HL-60/S4 treated with phorbol 12-myristate 13-acetate at 8.2 ng/mL for 4 days and 3 days (cell line): ENCODE measurements around the gene SALL1.

ENCODE experiments used
- in situ Hi-C: fragments of 300-500 bp; cut with MboI; formaldehyde crosslinking; loops from 2 replicates; pipeline ENCODE4 v1.15.0; 2022; ENCODE audit warnings: low sequenced_read_pairs

SALL1 gene

DNA sequence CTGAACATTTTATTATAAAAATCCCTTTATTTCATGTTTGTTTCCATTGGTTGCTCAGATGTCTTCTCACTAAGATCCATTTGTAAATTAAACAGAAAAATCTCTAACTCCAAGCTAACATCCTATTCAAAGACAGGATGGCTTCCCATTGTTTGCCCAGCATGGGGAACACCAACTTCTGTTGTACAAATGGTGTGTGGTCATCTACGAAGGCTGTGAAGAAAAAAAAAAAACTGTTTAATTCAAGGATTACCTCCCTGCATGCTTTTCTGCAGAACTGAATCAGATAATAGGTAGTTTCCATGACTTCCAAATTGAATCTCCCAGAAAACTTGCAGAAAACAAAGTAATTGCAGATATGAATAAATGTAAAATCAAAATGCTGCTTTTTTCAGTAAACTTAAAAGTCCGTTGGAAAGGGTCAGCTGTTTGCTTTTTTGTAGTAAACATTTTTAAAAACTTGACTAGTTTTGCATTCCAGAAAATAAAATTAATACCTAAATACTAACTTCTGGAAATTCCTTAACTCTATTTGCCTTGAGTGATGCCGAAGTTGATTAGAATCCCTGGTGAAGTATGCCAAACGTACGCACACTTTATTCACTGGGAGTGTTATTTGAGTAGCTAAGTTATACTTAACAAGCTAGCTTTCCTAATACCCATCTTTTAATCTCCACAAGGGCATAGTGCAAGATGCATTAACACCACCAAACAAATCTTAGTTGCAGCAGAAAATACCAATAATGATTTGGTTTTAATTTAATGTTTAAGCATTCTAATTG, 7.7 kb downstream of the SALL1 start:
- in situ Hi-C loops = no loop called here

DNA sequence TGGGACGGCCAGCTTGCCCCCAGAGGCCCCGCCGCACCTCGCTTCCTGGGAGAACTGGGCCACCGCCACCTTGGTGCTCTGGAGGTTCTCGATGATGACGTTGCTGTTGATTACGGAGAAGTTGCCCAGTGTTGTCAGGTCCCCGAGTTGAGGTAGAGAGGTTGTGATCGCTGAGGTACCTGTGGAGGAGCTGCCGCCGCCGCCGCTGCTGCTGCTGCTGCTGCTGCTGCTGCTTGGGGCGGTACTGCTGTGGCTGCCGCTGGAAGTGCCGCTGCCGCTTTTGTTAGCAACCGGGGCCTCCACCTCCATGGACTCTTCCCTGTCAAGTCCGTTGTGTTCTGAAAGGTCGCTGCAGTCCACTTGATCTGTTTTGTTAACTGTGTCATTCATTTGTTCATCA, 9.5 kb downstream of the SALL1 start:
- in situ Hi-C loops = no loop called here

DNA sequence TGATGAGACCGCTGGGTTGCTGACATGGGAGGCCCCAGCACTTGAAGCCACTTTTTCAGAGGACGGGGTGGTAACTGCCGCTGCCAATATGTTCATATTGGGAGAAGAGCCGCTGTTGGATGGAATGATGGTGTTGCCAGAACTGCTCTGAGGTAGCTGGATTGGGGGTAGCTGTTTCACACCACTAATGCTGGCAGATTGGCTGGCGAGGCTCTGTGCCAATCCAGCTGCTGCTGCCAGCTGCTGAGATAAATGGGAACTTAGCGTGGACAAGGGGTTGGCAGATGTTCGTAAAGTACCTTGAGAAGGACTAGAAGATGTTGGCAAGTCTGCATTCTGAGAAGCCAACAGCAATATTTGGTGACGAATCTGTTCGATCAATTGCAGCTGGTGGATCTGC, 10.0 kb downstream of the SALL1 start:
- in situ Hi-C loops = no loop called here

DNA sequence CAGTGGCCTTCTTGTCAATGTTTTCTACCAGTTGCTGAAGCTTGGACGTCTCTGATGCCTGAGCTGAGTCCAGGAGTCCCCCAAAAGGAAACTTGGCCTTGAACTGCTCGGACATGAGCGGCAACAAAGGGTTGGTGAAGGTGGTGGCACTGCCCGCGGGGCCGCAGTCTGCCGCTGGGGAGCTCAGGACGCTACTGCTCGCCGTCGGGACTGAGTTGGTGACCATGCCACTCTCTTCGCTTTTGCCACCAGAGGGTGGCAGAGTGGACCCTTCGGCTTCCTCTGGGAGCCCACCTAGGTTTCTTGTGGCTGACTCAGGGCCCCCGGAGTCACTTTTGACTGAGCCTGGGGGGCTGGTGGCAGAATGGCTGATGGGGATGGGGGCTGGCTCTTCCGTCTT, 11.0 kb downstream of the SALL1 start:
- in situ Hi-C loops = no loop called here

DNA sequence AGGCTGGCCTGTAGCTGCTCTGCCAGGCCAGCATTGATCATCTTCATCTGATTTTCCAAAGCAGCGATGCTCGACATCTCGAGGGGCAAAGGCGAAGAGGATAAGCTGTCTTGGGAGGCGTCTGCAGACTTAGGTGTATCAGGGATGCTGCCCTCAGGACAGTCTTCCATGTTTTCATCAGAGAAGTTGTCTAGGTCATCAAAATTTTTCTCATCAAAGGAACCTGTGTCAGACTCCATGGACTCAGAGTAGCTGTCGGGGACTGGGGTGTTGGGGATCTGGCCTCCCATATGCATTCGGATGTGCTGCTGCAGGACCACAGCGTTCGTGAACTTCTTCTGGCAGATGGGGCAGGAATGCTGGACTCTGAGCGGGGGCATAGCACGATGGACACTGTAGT, 11.5 kb downstream of the SALL1 start:
- in situ Hi-C loops = no loop called here

DNA sequence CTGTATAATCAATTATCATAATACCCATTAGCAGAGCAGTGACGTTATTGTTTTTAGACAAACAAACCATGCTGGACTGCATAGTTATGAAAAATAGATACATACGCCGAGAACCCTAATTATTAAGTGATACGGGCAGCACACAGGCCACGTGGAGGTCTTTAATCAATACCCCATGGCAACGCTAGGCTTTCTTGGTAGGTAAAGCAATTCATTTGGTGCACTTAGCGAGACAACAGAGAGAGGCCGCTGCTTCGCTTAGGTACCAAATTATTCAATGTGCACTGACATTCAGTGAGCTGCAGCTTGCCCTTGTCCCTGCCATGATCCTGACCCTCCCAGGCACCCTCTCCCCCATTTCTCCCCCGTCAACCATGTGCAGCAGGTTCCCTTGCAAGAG, 12.9 kb downstream of the SALL1 start:
- in situ Hi-C loops = no loop called here

DNA sequence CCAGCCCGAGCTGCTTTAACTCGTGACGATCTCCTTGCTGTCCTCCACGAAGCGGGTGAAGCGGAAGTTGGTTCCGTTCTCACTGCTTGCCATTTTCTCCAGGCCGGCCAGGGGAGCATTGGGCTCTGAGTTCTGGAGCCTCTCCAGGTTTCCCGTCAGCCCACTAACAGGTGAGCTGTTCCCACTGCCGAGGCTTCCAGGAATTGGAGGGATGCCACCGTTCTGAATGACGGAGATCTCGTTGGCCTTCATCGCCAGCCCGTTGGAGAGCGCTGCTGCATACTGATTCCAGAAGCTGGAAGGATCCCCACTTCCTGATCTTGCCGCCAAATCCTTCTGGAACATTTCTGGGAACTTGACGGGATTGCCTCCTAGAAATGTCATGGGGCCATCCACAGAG, 14.0 kb downstream of the SALL1 start:
- in situ Hi-C loops = no loop called here

DNA sequence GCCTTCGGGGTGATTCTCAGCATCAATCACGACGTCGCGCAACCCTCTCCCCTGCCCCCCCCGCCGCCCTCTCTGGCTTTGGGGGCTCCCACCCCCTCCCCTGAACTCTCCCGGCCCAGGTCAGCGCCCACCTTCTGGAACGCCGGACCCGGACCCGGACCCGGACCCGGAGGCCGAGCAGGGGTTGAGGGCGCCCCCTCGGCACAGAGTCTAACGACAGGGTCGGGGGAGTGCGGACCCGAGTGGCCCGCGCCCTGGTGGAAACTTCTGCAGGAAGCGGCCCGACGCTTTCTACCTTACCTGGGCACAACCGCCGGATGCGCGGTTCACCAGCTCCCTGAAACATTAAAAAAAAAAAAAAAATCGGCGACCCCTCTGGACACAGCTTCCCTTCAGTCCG, 16.2 kb downstream of the SALL1 start:
- in situ Hi-C loops = no loop called here

DNA sequence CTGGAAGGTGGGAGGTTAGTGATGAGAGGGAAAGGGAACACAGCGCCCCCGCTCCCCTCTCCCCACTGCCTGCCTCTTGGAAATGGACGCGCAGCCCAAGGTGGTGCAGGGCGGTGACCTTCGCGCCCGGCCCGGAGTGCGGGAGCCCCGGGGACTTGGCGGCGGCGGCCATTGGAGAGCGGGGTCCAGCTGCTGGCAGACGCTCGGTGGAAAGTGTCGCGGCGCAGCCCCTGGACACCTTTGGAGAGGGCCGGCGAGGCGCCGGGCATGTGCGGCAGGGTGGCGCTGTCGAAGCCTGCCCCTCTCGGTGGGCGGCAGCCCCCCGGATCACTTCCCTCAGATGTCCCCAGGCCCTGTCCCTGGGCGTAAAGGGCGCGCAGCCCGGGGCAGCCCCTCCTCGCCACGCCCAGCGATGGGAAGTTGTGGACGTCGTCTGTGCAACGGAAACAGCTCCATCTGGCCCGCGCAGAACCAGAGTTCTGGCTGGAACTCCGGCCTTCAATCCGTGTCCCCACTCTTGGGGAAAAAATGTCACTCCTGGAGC, 16.7 kb downstream of the SALL1 start:
- in situ Hi-C loops = no loop called here

DNA sequence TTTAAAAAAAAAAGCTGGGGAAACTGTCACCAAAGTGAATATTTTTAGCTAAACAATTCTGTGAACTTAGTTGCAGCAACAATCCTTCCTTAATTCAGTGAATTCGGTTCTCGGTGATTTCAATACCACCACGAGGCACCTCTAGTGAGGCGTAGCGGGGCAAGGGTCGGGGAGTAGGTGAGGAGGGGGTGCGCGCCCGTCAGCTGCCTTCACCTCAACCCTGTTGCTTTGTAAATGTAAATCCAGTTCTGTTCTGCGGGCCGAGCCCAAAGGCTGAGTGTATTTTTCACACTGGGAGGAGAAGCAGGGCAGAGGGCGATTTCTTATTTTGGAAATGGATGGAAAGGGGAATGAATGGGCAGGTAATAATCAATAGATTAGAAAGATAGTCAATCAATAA, 17.4 kb downstream of the SALL1 start:
- in situ Hi-C loops = no loop called here

DNA sequence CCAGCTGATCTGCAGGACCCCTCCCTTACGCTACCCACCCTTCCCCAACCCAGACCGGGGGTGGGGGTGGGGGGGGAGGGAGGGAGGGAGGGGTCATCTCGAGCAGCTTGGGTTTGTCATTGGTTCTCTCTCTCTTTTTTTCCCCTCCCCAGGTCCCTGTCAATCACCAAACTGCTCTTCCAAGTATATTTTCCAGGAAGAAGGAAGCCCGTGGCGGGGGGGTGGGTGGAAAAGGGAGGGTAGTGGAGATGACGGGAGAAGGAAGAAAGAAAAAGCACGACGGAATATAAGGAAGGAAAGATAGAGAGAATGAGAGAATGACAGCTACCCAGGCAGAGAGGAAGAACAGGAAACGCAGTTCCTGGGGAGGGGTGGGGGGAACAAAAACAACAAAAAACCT, 17.9 kb downstream of the SALL1 start:
- in situ Hi-C loops = no loop called here

DNA sequence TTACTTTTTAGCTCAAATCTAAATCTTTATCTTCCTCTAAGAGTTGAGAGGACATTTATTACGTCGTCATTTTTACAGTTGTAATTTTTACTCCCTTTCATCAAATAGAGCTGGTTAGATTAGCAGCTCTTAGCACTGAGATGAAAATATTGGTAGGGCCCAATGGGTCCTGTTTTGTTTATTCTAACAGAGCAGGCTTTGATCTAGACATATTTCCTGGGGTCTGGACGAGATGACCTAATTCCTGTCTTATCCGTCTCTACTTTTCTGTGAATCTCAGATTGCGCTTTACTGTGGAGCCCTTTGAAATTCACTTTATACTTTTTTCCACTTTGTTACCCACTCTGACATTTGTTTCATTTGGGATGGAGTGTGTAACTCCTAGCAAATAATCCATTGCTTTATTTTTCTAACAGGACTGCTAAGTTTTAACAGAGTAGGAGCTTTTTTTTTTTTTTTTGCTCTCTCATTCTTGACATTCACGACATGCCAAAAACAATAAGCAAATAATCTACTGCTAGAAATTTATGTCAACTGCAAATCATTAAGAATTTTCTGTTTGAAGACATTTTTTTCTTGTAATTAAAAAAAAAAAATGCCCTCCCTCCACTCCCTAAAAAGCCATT, 18.5 kb downstream of the SALL1 start:
- in situ Hi-C loops = no loop called here

DNA sequence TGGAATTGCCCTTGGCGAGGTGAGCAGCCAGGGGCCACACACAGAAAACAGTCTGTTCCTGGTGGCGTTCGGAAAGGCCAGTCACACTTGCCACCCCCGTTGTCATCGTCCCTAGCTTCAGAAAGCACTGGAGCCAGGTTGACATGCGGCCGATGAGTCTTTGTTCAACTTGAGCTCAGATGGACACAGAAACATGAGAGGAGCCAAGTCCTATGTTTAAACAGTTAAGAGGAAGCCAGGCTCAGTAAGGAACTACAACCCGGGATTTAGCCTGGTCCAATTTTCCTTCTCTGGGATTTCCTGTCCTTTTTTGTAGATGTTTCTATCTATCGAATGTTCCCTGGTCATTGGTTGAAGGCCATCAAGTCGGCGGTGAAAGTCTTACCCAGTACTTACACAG, 19.5 kb downstream of the SALL1 start:
- in situ Hi-C loops = no loop called here

DNA sequence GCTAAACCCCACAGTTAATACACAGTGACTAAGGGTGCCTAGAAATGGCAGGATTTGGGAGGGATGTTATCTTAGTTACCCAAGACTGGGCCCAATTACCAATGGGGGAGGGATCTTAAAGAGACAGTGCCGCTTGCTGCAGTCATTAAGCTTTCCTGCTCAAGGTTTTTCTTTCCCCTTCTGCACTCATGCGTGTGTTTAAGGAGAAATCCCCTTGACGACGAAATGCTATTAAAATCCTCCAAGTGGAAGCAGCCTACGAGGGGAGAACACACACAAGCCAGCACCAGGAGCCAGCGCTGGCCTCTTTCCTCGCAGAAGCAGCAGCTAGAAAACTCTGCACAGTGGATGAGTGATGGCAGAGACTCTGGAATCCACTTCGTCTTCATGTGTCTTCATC, 22.0 kb downstream of the SALL1 start:
- in situ Hi-C loops = no loop called here

DNA sequence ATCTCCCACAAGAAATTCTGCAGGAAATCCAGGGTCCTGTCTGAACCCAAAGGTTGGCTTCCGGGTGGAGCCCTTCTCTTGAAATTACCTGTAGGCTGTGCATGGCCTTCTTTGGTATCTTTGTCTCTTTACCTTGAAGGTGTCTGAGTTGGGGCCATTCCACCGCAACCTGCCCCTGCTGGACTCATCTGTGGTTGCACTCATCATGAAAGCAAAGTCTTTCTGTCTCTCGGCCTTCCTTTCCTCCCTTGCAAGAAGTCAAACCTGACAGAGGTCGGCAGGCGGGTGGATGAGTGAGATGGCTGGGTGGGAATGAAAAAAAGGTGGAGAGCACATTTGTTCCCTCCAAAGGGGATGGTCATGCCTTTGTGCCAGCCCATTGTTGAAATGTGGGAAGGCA, 25.1 kb downstream of the SALL1 start:
- in situ Hi-C loops = no loop called here

DNA sequence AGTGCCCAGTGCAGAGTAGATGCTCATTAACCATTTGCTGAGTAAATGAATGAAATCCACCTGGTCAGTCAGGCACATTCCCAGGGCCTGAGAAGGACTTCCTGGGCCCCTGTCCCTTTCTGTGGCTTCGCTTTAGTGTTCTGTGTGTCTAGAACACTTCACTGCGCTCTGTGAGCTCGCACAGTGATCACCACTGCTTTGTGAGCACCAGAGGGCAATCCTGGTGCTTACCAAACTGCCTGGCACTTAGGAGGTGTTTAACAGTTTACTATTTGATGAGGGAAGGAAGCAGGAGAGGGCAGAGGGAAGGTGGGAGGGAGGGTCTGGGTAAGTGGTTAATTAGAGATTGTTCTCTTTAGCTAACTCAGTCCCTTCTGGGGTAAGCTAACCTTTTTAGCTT, 26.2 kb downstream of the SALL1 start:
- in situ Hi-C loops = no loop called here

DNA sequence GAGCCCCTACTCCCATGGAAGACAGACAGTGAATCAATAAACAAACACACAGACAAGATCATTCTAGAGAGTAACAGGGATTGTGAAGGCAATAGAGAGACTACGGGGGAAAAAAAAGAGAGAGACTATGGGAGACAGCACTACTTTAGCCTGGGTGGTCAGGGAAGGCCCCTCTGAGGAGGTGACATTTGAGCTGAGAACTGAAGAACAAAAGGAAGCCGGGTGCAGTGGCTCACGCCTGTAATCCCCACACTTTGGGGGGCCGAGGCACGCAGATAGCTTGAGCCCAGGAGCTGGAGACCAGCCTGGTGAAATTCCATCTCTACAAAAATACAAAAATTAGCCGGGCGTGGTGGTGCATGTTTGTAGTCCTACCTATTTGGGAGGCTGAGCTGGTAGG, 29.2 kb downstream of the SALL1 start:
- in situ Hi-C loops = no loop called here

DNA sequence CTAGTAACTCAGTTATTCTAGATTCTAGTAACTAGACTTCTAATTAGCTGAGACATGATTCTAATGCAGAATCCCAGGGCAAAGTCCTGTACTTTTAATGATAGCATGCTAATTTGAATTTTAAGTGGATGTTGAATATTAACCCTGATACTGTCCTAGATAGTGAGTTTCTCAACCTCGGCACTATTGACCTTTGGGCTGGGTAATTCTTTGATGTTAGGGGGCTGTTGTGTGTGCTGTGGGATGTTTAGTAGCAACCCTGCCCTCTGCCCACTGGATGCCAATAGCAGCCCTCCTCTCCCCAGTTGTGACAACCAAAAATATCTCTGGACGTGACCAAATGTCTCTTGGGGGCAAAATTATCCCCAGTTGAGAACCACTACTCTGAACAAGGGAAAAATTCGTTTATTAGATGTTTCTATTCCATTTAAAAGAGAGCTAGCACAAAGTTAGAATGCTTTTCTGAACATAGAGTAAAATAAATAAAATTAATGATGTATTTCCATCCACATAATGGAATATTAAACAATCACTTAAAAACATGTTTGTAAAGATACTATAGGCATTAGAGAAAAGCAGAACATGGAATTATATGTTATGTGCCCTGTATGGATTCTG, 30.2 kb downstream of the SALL1 start:
- in situ Hi-C loops = no loop called here

DNA sequence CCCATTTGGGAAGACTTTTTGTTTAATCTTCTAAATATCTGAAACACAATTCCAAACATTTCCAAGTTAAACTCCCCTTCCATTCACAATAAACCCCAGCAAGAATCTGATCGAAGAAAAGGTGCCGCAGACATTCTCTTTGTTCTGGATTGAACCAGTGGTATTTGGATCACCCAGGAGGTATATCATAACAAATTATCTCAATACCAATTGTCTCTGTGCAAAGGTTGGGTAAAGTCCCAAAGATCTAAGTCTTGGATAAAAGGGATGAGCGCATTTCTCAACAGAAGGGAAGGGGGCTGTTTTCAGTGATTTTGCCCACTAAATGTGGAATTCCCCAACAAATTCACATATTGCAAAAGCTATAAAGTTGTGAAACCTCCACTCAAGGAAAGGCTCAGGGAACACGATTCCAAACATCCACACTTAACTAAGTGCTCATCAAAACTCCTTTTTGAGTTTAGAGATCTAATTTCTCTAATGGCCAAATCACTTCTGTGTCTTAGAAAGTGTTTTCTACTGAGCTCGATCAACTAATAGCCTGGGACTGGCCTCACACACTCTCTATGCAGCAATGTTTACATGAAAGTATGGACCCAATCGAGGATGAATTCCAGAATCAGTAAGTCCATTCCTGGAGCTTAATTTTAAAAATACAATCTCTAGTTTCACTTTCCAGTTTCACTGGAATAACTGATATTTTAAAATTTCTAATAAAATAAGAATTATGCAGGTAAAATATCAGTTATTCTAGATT, 30.9 kb downstream of the SALL1 start:
- in situ Hi-C loops = no loop called here

DNA sequence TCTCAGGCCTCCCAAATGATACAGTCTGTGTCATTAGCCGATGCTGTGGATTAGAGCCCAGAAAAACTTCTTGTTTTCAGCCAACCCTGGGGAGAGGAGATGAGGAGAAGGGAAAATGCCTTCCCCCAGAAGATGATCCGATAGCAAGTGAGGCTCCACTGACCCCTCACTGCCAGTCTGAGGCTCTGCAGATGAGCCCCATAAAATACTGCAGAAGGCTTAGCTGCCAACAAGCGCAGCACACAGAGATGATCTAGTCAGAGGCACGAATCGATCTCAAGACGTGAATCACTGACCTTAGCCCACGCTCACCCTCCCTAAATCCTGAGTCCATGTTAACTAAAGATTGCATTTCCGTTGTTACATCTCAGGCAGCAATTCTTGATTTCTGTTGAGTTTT, 31.5 kb downstream of the SALL1 start:
- in situ Hi-C loops = no loop called here

DNA sequence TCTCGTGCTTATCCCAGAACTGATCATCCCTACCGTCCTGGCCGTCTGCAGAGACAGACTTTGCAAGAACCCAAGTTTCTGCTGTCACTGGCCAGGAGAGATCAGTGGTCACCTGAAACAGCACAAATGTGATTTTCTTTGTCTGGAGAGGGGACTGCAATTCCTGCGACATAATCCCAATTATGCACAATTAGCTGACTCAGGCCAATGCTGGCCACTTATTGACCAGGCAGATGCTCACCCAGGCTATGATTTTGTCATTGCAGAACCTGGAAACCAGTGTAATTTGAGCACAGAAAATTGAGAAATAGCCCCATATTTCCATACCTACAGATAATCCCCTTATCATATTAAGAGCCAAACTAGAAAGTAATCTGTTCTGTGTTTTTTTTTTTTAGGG, 34.7 kb downstream of the SALL1 start:
- in situ Hi-C loops = no loop called here
